LHCN-M2 (cell line): ENCODE measurements around the gene ADAMTS2. TPM values are rescaled to one million over a fixed set of nuclear protein-coding genes. Genes with fewer than 3 reads are reported as not detected.

Experiments used
- DNase-seq: peaks from one replicate; pipeline ENCODE4 v3.0.0-alpha.2; 2012; ENCODE audit warnings: low read depth
- total RNA-seq: library from RNA; depleted of rRNA; stranded (reverse); fragments of >200 nt; gene quantifications from 2 replicates; pipeline ENCODE4 v1.2.3, GENCODE V29; 2014

ADAMTS2 gene
- total RNA-seq, 1 experiment from 2014 or later, result 24.1 TPM

DNA sequence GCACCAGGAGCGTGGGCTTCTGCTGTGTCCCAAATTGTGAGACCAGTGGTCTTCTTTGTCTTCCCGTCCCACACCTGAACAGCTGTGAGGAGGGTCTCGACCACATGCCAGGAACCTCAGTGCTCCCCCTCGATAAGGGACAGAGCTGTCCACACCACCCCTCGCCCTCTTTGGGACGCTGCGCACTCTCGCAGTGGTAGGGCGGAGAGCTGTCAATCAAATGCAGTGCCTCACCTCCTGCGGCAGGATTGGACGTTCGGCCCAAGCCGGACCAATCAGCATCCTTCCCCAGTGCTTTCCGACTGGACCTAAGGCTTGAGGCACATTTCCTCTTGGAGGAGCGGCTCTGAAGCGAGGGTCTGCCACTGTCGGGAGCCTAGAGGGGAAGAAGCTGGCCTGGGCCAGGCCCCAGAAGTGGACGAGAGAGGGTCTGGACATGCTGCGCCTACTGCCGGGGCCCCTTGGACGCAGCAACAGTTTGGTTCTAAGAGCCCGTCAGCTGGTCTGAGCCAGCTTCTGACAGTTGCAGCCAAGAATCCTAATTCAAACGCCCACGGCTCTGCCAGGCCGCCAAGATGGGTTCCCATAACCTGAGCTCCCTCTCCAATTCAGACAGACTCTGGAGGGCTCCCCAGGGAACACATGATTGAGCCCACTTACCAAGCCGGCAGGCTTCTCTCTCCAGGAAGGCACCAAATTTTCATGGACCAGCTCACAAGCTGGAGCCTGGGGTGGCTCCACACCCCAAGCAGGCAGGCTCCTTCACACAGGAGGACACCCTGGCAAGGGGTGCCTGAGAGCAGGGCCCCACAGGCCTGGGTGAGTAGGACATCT is 28.1 kb upstream of the ADAMTS2 start:
- DNase-seq, result no peak

DNA sequence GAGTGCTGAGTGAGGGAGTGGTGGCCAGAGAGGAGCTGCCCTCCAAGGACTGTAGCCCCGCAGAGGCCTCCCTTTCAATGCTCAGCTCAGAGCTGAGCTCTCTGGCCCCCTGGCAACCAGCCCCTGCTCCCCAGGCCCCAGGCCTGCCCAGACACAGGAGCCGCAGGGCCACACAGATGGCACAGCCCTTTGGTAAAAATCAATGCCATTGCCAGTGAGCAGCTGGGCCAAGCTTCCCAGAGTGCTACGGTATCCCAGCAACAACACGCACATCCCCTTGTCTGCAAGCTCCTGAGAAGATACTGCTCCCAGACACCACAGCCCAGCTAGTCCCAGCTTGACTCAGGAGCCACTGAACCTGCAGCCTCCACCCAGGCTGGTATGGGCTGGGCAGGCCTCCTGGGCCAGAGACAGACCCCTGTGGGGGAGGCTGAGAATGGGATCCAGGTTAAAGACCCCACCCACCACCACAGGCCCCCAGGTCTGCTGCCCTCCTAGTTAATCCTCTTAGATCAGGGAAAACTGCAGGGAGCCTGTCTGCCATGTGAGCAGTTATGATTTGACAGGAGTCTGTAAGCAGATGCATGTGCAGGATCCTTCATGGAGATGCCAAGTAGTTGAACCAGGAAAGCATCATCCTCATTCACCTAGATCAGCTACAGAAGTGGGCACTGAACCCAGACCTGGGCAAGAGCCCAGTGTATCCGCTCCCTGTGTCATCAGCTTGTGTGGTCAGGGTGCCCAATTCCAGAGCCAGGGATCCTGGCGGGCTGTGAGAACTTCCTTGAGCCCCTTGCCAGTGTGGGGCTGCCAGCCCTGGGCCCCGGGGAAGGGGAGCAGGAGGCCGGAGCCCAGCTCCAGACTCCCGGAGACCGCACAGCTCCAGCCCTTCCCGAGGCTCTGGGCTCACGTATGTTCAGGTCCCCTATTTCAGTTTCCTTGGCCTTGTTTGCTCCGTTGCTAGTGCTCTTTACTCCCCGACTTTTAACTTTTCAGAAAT is 26.7 kb upstream of the ADAMTS2 start:
- no peak for DNase-seq

DNA sequence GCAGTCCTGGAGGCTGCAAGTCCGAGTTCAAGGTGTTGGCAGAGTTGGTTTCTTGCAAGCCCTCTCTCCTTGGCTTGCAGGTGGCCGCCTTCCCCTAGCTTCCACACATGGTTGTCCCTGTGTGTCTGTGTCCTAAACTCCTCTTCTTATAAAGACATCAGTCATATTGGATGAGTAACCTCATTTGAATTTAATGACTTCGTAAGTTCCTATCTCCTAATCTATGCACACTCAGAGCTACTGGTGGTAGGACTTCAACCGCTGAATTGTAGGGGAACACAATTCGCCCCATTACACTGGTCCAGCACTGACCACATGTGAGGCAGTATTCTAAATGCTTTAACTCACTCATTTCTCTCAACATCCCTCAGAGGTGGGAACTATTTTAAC is 25.9 kb upstream of the ADAMTS2 start:
- DNase-seq, result no peak

DNA sequence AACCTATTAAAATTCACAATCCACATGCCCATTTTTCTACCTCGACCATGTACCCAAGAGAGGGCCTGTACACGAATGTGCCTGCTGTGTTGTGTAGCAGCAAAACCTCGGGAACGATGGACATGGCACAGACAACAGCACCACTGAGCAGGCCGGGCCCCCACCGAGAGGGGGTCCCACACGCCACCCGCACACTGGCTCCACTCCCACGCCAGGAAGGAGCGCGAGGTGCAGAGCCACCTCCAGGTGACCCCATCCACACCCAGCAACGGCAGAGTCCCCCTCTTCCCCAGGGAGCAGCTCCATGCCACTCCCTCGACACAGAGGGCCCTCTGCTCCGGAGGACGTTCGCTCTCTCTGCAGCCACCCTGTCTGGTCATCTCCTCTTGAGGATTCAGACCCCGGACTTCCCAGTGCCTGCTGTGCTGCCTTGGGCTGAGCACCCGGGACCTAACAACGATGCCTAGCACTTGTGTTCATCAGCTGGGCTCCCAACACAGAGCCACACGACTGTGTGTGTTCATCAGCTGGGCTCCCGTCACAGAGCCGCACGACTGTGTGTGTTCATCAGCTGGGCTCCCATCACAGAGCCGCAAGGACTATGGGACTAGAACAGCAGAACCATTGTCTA is 25.3 kb upstream of the ADAMTS2 start:
- DNase-seq, result no peak

DNA sequence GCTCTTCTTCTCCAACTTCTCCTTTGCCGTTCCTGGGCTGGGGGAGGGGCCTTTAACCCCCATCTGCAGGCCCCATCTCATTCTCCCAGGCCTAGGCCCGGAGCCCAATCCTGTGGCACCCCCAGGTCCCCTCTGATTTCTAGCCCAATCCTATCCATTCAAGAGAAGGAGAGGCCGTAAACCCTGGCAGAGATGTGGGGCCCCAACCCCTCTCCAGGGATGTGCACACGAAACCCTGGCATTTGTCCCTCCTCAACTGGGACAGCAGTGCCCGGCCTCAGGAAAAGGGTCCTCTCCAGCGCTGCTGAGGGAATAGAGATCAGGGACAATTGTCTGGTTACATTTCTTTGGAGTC is 24.2 kb upstream of the ADAMTS2 start:
- no peak for DNase-seq

DNA sequence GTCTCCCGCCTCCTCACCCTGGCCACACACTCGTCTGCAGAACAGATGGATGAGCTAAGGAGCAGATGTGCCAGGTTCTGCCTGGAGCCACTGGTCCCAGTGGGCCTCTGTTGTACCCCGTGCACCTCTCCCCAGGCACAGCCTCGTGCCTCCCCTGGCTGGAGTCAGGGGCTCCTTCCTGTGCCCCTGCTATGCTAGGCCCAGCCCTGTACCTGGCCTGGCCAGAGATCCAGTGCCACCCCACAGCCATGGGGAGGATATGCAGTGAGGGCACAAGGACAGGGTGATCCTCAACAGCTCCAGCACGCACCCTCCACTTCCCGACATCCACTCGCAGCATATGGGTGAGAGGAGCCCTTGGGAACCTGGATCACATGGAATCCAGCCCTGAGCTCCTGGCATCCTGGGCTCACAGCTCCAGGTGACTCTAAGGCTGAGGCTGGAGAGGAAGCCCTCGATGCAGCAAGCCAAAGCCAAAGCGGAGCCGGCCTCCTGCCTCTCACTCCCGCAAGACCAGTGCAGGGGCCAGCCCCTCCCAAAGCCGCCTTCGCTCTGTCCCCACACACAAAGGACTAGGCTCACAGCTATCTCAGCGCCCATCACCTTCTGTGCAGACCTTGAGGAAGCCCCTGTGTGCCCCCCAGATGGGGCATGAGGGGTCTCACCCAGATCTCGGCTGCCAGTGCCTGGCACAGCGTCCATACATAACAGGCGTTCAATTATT is 23.7 kb upstream of the ADAMTS2 start:
- DNase-seq, result no peak

DNA sequence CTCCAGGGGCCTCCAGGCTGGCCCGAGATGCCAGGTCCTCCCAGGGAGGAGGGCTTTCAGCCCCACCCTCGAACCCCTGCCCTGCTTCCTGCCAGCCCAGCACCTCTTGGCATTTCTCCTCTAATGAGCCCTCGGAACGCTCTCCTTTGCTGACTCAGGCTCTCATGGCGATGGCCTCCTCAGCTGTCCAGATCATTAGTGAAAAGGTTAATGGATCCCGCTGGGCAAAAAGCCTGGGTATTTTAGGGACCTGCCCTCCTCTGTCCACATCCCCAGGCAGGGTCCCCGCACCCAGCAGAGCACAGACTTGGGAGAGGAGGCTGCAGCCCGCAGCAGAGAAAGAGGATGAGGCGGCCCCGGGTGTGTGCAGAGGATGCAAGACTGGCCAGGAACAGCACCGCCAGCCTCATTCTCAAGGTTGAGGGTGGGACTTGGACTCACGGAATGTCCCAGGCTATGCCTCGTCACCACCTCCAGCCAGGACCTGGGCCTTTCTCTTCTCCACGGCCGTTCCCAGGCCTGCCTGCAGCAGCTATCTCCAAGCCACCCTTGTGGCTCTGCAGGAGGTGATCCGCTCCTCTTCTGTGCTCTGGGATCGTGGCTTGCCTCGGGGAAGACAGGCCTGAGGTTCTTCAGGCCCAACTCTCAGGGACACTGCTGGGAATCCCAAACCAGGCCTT is 23.0 kb upstream of the ADAMTS2 start:
- DNase-seq, result no peak

DNA sequence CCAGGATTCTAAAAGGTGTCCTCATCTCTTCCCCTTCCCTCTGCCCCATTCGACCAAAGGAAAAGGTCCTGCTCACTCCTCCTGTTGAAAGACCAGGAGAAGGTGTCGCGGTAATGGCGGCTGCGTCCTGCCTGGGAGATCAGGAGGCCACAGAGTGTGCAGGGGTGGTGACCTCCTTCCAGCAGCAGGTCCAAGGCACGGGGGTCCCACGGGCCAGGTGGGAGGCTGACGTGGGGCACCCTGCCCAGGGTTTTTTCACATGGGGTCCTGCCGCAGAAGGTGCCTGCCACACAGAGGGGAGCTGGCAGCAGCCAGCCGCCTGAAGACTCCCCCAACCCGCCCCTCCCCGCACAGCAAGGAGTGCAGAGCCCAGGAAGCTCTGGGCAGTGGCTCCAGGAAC is 22.2 kb upstream of the ADAMTS2 start:
- DNase-seq, result no peak

DNA sequence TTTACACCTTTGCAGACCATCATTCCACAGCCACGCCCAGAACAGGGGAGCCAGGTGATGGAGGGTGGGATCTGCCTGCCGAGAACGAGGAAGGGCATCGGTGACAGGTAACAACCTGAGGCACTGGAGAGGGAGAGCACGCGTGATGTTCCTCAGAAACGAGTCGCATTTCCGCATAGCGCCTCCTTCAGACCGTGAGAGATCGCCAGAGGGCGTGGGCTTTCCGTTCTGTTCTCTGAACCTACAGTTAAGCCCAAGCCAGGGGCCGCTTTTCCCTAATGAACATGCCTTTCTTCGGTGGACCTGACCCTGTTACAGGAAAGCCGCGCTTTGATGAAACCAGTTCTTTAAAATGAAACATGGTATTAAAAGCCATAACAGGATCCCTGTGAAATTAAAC is 17.1 kb upstream of the ADAMTS2 start:
- no peak for DNase-seq

DNA sequence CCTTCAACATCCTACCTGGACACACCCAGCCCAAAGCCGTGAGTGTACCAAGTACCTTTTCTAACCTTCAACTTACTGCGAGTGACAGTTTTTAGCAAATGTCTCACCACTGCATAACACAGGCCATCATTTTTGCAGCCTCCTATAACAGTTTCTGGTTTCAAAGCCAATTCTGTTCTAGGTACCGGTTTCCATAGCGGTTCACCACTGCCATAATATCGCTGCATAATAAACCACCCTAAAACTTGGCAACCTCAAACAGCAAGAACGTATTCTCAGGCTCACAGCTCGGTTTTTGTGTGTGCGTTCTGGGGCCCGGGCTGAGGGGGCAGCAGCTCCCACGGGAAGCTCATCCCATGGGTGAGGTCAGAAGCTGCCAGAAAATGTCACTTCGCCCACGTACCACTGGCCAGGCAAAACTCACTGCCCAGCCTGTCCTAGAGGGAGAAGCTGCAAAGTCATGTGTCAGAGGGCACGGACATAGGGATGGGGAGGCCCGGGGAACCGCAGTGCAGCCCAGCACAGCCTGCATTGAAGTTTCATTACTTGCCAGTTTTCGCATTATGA is 15.9 kb upstream of the ADAMTS2 start:
- no peak for DNase-seq

DNA sequence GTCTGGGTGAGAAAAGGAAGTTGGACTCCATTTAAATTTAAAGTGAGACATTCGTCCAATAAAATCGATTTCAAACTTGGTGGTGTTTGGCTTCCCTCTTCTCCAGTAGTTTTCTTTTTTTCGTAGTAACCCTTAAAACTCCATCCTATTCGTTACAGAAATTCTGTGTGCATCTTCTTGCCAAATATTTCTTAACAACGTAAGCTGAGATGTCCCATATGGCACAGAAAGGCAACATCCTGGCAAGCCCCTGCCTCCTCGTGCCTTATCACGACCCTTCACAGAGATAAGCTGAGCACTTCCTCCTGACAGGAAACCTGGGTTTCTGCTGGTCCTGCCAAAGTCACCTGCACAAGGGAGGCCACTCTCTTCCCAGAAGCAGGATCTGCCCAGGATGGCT is 11.8 kb upstream of the ADAMTS2 start:
- no peak for DNase-seq

DNA sequence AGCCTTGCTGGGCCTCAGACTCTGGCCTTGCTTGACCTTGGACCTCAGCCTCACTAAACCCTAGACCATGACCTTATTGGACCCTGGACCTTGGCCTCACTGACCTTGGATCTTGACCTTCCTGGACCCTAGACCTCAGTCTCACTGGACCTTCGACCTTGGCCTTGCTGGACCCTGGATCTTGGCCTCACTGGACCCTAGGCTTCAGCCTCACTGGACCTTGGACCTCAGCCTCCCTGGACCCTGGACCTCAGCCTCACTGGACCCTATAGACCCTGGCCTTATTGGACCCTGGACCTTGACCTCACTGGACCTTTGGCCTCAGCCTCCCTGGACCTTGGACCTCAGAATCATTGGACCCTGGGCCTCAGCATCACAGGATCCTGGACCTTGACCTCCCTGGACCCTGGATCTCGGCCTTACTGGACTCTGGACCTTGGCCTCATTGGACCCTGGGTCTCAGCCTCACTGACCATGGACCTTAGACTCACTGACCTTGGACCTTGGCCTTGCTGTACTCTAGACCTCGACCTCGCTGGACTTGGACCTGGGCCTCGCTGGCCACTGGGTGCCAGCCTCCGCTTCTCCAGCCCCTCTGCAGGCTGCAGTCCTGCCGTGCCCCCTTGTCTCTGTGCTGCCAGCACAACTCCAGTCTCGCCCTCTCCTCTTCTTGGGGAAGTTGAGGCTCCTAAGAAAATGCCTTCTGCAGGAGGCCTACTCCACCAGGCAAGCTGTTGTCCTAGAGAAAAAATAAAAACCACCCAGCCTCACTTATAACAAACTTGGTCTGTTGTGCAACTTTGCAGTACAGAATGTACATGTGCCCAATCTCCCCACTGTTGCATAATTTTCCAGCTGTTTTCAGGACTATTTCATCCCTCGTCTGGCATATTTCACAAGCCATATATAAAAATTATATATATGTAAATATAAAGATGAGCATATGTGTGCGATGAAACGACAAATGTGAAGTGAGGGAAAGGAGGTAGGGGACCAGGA is 11.0 kb upstream of the ADAMTS2 start:
- peak; percentile 79 for DNase-seq

DNA sequence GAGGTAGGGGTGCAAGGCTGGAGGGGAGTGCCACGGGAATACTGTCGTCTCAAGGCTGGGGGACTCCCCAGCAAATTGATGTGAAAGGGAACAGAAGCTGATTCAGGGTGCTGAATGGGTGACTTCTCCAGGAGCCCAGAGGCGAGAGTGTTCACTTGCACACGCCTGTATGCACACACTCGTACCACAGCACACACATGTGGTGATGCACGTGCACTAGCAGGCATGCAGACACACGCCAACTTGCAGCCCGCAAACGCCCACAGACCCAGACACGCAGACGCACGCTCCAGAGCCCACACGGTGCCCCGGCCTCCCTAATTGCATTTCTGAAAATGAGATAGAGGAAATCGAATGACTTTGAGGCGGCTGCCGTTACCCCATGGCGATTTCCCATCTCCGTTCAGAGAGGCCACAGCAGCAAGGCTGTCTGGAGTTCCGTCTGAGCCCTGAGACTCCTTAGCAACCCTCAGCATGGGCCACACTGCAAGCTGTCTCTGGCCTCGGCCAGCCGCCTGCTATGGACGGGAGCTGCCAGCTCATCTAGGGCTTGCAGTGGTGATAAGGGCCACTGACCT is 9.1 kb upstream of the ADAMTS2 start:
- no peak for DNase-seq

DNA sequence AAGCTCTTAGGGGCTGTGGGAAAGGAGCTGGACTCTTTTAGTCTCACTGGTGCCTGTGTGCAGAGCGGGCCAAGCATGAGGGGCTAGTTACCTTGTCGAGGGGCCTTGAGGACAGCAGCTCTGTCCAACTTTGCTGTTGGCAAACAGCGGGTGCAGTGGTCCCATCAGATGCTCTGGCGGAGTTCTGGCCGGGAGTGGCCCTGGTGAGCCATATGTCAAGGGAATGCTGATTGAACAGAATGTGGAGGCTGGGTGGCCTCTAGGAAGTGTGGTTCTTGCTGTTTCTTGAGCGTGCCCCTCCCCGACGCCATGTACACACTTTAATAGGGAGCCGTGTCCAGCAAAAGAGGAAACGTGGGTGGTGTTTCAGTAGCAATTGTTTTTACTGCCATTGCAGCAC is 3.6 kb upstream of the ADAMTS2 start:
- no peak for DNase-seq

DNA sequence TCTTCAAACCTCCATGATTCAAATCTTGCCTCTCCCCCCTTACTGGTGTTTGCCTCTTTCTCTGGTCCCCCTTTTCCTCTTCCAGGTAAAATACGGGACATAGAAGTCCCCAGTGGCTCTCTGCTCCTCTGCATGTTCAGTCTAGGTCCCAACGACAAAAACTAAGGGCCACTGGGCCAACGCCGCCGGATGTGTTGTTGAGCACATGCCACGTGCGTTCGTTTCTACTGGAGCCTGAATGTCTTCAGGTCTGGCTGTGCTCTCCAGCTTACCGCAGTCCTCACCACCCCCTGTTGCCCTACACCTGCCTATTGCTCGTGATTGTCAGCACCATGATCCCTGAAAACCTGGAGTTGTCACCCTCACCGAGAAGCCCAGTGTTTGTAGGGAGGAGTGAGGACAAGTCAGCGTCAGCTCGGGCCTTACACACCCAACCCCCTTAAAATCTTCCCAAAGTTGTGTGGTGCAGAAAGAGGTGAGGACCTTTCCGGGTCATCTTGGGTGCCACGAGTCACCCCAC is 2.8 kb upstream of the ADAMTS2 start:
- DNase-seq, result no peak

DNA sequence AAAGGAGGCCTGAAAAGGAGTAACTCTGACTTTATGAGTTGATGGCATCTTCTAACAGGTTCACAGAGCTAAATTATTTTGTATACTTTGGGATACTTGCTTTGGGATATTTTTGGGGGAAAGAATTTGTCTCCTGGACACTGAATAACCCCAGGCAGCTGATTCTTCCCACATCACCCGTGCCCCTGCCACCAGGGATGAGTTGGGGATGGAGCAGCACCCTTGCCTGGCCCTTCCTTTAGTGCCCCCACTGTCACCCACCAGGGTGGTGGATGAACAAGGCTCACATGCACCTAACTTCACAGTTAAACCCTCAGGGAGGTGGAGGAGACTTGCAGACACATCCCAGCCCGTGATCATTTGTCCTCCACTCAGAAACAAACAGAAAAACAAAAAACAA is 2.3 kb upstream of the ADAMTS2 start:
- DNase-seq, result no peak

DNA sequence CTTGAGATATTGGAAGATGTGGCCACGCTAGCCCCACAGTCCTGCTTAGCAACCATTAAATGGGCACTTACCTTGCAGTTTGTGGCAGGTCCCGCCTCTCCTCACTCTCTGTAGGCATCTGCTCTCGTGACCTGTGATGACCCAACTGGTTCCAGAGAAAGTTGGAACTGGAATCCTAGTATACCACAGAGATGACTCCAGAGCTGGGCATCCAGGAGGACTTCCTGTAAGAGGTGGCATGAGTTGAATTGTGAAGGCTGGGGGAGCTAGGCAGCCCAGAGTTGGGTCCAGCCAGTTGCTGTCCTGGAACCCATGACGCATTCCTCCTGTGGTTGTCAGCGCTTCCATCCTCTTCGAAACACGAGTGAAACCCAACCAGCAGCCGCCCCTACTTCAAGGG is 1.6 kb upstream of the ADAMTS2 start:
- no peak for DNase-seq

DNA sequence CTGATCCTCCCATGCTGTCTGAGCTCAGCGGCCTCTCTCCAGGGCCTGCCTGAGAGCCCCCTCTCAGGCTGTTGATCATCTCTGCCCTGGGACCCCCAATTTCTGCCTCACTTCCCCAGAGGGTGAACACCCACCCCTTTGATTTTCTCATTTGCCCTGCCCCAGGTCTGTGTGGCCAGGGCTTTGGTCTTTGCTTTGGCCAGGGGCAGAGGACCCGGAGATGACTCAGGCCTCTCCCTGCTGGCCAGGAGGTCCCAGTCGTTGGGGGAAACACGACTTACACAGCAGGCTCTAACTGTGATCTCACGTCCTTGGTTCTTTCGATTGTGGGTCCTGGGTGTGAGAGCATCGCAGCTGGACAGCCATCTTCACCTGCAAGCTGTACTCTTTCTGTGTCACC is 1.1 kb upstream of the ADAMTS2 start:
- DNase-seq, result no peak

DNA sequence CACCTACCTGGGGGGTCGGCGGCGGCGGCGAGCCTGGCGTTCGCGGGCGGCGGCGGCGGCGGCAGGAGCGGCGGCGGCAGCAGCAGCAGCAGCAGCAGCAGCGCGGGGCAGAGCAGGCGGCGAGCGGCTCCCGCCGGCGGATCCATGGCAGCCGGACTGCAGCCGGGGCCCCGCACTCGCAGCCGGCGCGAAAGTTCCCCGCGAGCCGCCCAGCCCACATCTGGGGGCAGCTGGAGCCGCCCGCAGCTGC is 153 bp downstream of the ADAMTS2 start:
- DNase-seq, result no peak
